Lower lobe of right lung (tissue), 2 donors: ENCODE data around the gene PHC1. TPM values are rescaled to one million over a fixed set of nuclear protein-coding genes. Genes with fewer than 3 reads are reported as not detected.

ENCODE experiments used
- ATAC-seq, 2 donors: fragments of 200-7000 bp; cut with Tn5 transposase; one replicate each; pipeline ENCODE4 v1.9.1; 2020 to 2022; ENCODE audit warnings: mild to moderate bottlenecking in 2 of 2, moderate library complexity in 2 of 2
- DNase-seq: peaks from one replicate; pipeline ENCODE4 v3.0.0-alpha.2; 2020
- H3K27ac ChIP-seq: fragments of 200-600 bp; one replicate; pipeline ENCODE4 v1.8.0; 2022
- H3K27me3 ChIP-seq: fragments of 200-600 bp; one replicate; pipeline ENCODE4 v1.8.0; 2022; ENCODE audit warnings: low read depth
- H3K36me3 ChIP-seq: fragments of 200-600 bp; one replicate; pipeline ENCODE4 v1.8.0; 2022; ENCODE audit warnings: mild to moderate bottlenecking
- H3K4me1 ChIP-seq: fragments of 200-600 bp; one replicate; pipeline ENCODE4 v1.8.0; 2022
- H3K4me3 ChIP-seq: fragments of 200-600 bp; one replicate; pipeline ENCODE4 v1.8.0; 2022; ENCODE audit warnings: mild to moderate bottlenecking
- H3K9me3 ChIP-seq: fragments of 200-600 bp; one replicate; pipeline ENCODE4 v1.8.0; 2022
- CTCF ChIP-seq: fragments of 200-600 bp; IDR thresholded peaks from one replicate; pipeline ENCODE4 v1.8.0; 2022; ENCODE audit warnings: antibody characterized with exemption, mild to moderate bottlenecking
- intact Hi-C: fragments of 100-400 bp; cut with DNase I; formaldehyde crosslinking; loops from one replicate; pipeline ENCODE4 v1.11.0; 2022
- total RNA-seq: library from RNA; stranded (reverse); fragmentation: NEBNext Ultra II Directional; extraction: Animal tissue kit (Norgen Biotek cat#: 25700); gene quantifications from one replicate; pipeline ENCODE4 v1.2.1, GENCODE V29; 2021
- donor health status: DM: no; HTN: yes; CAD: no; lungs with severe emphysema.

Gene PHC1
- total RNA-seq, 1 donor from 2014 or later, result 38.8 TPM

- Histone ChIP-seq H3K9me3 (no peaks in the 10 kb centered on the region), H3K27me3 (no peaks in the 10 kb centered on the region), H3K4me3 (no peak overlapping the region), H3K4me1 (no peaks in the 10 kb centered on the region), H3K36me3 (no peaks in the 10 kb centered on the region), H3K27ac (no peak overlapping the region)
- intact Hi-C loops, result no loop called here
- TF ChIP-seq CTCF, result no peak
- ATAC-seq (no peak), DNase-seq (no peak)
Measured at GRCh38 chr12:8960176-8960575, 45.9 kb downstream of the PHC1 start.

GRCh38 chr12:8968761-8969160 is 54.5 kb downstream of the PHC1 start:
- Histone ChIP-seq H3K36me3 (no peaks in the 10 kb centered on the region), H3K4me1 (no peaks in the 10 kb centered on the region), H3K9me3 (peaks cover 18% of the 10 kb centered on the region), H3K27me3 (no peaks in the 10 kb centered on the region), H3K4me3 (no peak overlapping the region), H3K27ac (no peak overlapping the region)
- no peak for TF ChIP-seq CTCF
- DNase-seq (no peak), ATAC-seq (no peak)
- intact Hi-C loops, result no loop called here

GRCh38 chr12:8969861-8970411 is 55.6 kb downstream of the PHC1 start:
- Histone ChIP-seq H3K36me3 (no peaks in the 10 kb centered on the region), H3K4me1 (no peaks in the 10 kb centered on the region), H3K9me3 (peaks cover 18% of the 10 kb centered on the region), H3K4me3 (no peak overlapping the region), H3K27ac (no peak overlapping the region), H3K27me3 (no peaks in the 10 kb centered on the region)
- intact Hi-C loops, result no loop called here
- DNase-seq, result no peak
- TF ChIP-seq CTCF, result no peak
- ATAC-seq, result no peak

- no peak for TF ChIP-seq CTCF
- ATAC-seq (no peak), DNase-seq (no peak)
- Histone ChIP-seq H3K27me3 (no peaks in the 10 kb centered on the region), H3K9me3 (peaks cover 18% of the 10 kb centered on the region), H3K4me1 (no peaks in the 10 kb centered on the region), H3K27ac (no peak overlapping the region), H3K36me3 (no peaks in the 10 kb centered on the region), H3K4me3 (no peak overlapping the region)
- intact Hi-C loops, result no loop called here
Measured at GRCh38 chr12:8970432-8970831, 56.1 kb downstream of the PHC1 start.

- Histone ChIP-seq H3K9me3 (peaks cover 14% of the 10 kb centered on the region), H3K27ac (no peak overlapping the region), H3K4me3 (no peak overlapping the region), H3K36me3 (no peaks in the 10 kb centered on the region), H3K4me1 (no peaks in the 10 kb centered on the region), H3K27me3 (no peaks in the 10 kb centered on the region)
- intact Hi-C loops, result no loop called here
- ATAC-seq, result no peak
- DNase-seq, result no peak
- no peak for TF ChIP-seq CTCF
Measured at GRCh38 chr12:8980137-8980536, 65.8 kb downstream of the PHC1 start.
